Neuronal stem cell (in vitro differentiated cells): ENCODE data around the gene KDM7A.

Experiments
- DNase-seq: peaks from one replicate; pipeline ENCODE4 v3.0.0-alpha.2; 2013; ENCODE audit warnings: low spot score
- H2AFZ ChIP-seq: one replicate; pipeline ENCODE4 v1.6.1; 2013; ENCODE audit warnings: mild to moderate bottlenecking, low read length, inconsistent platforms
- H2AK5ac ChIP-seq: 2 replicates; pipeline ENCODE4 v1.6.1; 2013; ENCODE audit warnings: low read depth, mild to moderate bottlenecking, inconsistent platforms, low read length, moderate library complexity, mixed read lengths
- H2BK120ac ChIP-seq: 2 replicates; pipeline ENCODE4 v1.6.1; 2013; ENCODE audit warnings: low read depth, mild to moderate bottlenecking, inconsistent platforms, low read length, moderate library complexity, mixed read lengths
- H2BK12ac ChIP-seq: one replicate; pipeline ENCODE4 v1.6.1; 2013; ENCODE audit warnings: low read length, inconsistent platforms
- H2BK15ac ChIP-seq: 2 replicates; pipeline ENCODE4 v1.6.1; 2013; ENCODE audit warnings: mild to moderate bottlenecking, low read length, inconsistent platforms, mixed read lengths
- H2BK5ac ChIP-seq: one replicate; pipeline ENCODE4 v1.6.1; 2013; ENCODE audit warnings: inconsistent platforms, mild to moderate bottlenecking, low read length, moderate library complexity
- H3K14ac ChIP-seq: one replicate; pipeline ENCODE4 v1.6.1; 2013; ENCODE audit warnings: low read length, inconsistent platforms
- H3K18ac ChIP-seq: 2 replicates; pipeline ENCODE4 v1.6.1; 2013; ENCODE audit warnings: low read length, inconsistent platforms
- H3K23ac ChIP-seq: 2 replicates; pipeline ENCODE4 v1.6.1; 2013; ENCODE audit warnings: low read depth, mild to moderate bottlenecking, mixed read lengths, low read length, inconsistent platforms; ENCODE audit not compliant: poor library complexity
- H3K27ac ChIP-seq: replicated peaks from 3 replicates; pipeline ENCODE4 v1.5.1; 2013; ENCODE audit warnings: low read length, inconsistent platforms
- H3K27me3 ChIP-seq, 3 experiments: 2 replicates each; pipeline ENCODE4 v1.6.1; 2013; ENCODE audit warnings: low read length in 3 of 3, mild to moderate bottlenecking in 2 of 3, inconsistent platforms in 1 of 3, low read depth in 1 of 3, mixed read lengths in 1 of 3, moderate library complexity in 1 of 3; ENCODE audit not compliant: control insufficient read depth in 3 of 3, insufficient read depth in 3 of 3
- H3K36me3 ChIP-seq, 2 donors: replicated peaks in 1 of 2; 2 replicates each; pipeline ENCODE4 v1.6.1; 2013; ENCODE audit warnings: low read length in 2 of 2; ENCODE audit not compliant: control insufficient read depth in 2 of 2, insufficient read depth in 2 of 2
- H3K4ac ChIP-seq: 2 replicates; pipeline ENCODE4 v1.6.1; 2013; ENCODE audit warnings: inconsistent platforms, mild to moderate bottlenecking, low read length, moderate library complexity
- H3K4me1 ChIP-seq, 2 donors: 1 replicate in 1 of 2; 2 replicates in 1 of 2; pipeline ENCODE4 v1.6.1; 2013; ENCODE audit warnings: low read length in 2 of 2, low read depth in 1 of 2; ENCODE audit not compliant: control insufficient read depth in 2 of 2, insufficient read depth in 1 of 2
- H3K4me2 ChIP-seq: one replicate; pipeline ENCODE4 v1.6.1; 2013; ENCODE audit warnings: mild to moderate bottlenecking, low read length, inconsistent platforms; ENCODE audit not compliant: insufficient read depth, poor library complexity, severe bottlenecking
- H3K4me3 ChIP-seq, 2 donors: 2 replicates each; pipeline ENCODE4 v1.5.1; 2013; ENCODE audit warnings: low read length in 2 of 2, mild to moderate bottlenecking in 2 of 2, inconsistent platforms in 1 of 2, moderate library complexity in 1 of 2
- H3K79me1 ChIP-seq: one replicate; pipeline ENCODE4 v1.6.1; 2013; ENCODE audit warnings: low read depth, mild to moderate bottlenecking, inconsistent platforms, low read length, moderate library complexity
- H3K9ac ChIP-seq: one replicate; pipeline ENCODE4 v1.6.1; 2013; ENCODE audit warnings: mild to moderate bottlenecking, low read depth, low read length, inconsistent platforms; ENCODE audit not compliant: poor library complexity
- H3K9me3 ChIP-seq, 2 donors: replicated peaks in 1 of 2; 2 replicates each; pipeline versions ENCODE3 to v1.6.1; 2013; ENCODE audit warnings: low read length in 2 of 2, mild to moderate bottlenecking in 2 of 2, inconsistent platforms in 1 of 2, low read depth in 1 of 2, mixed read lengths in 1 of 2, moderate library complexity in 1 of 2; ENCODE audit not compliant: control insufficient read depth in 2 of 2, insufficient read depth in 1 of 2
- H4K8ac ChIP-seq: one replicate; pipeline ENCODE4 v1.6.1; 2013; ENCODE audit warnings: low read depth, mild to moderate bottlenecking, inconsistent platforms, low read length, moderate library complexity
- H4K91ac ChIP-seq: one replicate; pipeline ENCODE4 v1.6.1; 2013; ENCODE audit warnings: low read length, low read depth, mild to moderate bottlenecking, inconsistent platforms; ENCODE audit not compliant: poor library complexity
- WGBS, 2 donors: extraction: QIAGEN DNeasy Blood & Tissue Kit; methylation state at CpG; one replicate each; pipeline ENCODE4 v1.1.7; 2013; ENCODE audit warnings: missing lambda C conversion rate in 2 of 2, mixed read lengths in 1 of 2; ENCODE audit not compliant: insufficient read length in 2 of 2, insufficient replicate concordance in 1 of 2; ENCODE audit errors: extremely low coverage in 2 of 2; 5-methylcytosine and 5-hydroxymethylcytosine counted together

The KDM7A gene

DNA sequence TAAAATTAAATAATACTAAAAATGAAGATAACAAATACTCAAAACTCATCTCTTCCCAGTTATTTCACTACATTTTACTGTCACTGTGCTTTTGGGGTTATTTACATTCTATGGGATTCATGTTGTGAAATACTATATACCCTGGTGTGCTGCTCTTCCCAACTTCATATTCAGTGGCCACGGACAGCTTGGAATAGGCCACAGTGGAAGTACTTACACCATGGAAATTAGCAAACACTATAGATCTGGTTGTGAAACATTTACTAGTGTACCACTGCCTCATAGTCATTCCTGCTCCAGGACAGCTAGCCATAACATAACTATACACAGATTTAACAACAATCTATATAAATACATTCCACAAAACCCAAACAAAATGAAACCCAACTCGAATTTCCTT lies 21.2 kb upstream of the KDM7A start:
- peaks cover 0 to 2% of the 10 kb centered on the region in 2 donors for H3K9me3 ChIP-seq
- no peak for DNase-seq
- H4K8ac ChIP-seq = no peak overlapping the region
- 100% methylated on average over 1 of the region's 2 CpGs; no CpG with 5 or more reads in 1 of the 2 donors for WGBS, 2 donors
- H2BK15ac ChIP-seq = no peak overlapping the region
- no peak overlapping the region for H3K27ac ChIP-seq
- H4K91ac ChIP-seq = no peak overlapping the region
- no peak overlapping the region for H3K18ac ChIP-seq
- no peak overlapping the region for H3K23ac ChIP-seq
- H3K4me1 ChIP-seq = no peaks in the 10 kb centered on the region
- H3K27me3 ChIP-seq = peaks cover 0 to 23% (median 0%) of the 10 kb centered on the region in 3 experiments
- H3K4me3 ChIP-seq = no peak overlapping the region
- H2AK5ac ChIP-seq = no peak overlapping the region
- H3K9ac ChIP-seq = no peak overlapping the region
- no peak overlapping the region for H2BK12ac ChIP-seq
- H3K36me3 ChIP-seq = no peaks in the 10 kb centered on the region
- no peak overlapping the region for H2AFZ ChIP-seq
- no peak overlapping the region for H3K14ac ChIP-seq
- no peak overlapping the region for H3K4me2 ChIP-seq
- no peak overlapping the region for H2BK5ac ChIP-seq
- no peaks in the 10 kb centered on the region for H3K79me1 ChIP-seq
- no peak overlapping the region for H2BK120ac ChIP-seq
- H3K4ac ChIP-seq = no peak overlapping the region

GRCh38 chr7:140197218-140197890 lies 20.6 kb upstream of the KDM7A start:
- H3K79me1 ChIP-seq = no peaks in the 10 kb centered on the region
- H3K27ac ChIP-seq = no peak overlapping the region
- no peak overlapping the region for H3K18ac ChIP-seq
- no peak overlapping the region for H4K91ac ChIP-seq
- H3K14ac ChIP-seq = no peak overlapping the region
- no CpG with 5 or more reads among the region's 9 CpGs for WGBS, 2 donors
- H2BK12ac ChIP-seq = no peak overlapping the region
- no peak overlapping the region for H2AK5ac ChIP-seq
- no peak overlapping the region for H2BK15ac ChIP-seq
- H3K9me3 ChIP-seq = peaks cover 0 to 2% of the 10 kb centered on the region in 2 donors
- H3K4me1 ChIP-seq = no peaks in the 10 kb centered on the region
- no peaks in the 10 kb centered on the region for H3K36me3 ChIP-seq
- H3K4me3 ChIP-seq = no peak overlapping the region
- H2BK120ac ChIP-seq = no peak overlapping the region
- H3K27me3 ChIP-seq = peaks cover 0 to 21% (median 0%) of the 10 kb centered on the region in 3 experiments
- no peak overlapping the region for H3K9ac ChIP-seq
- H2BK5ac ChIP-seq = no peak overlapping the region
- H2AFZ ChIP-seq = no peak overlapping the region
- H3K23ac ChIP-seq = no peak overlapping the region
- no peak for DNase-seq
- H3K4me2 ChIP-seq = no peak overlapping the region
- H4K8ac ChIP-seq = no peak overlapping the region
- H3K4ac ChIP-seq = no peak overlapping the region

- WGBS, 2 donors = no CpG with 5 or more reads among the region's 10 CpGs
- no peak overlapping the region for H2AFZ ChIP-seq
- H3K4ac ChIP-seq = no peak overlapping the region
- H3K4me2 ChIP-seq = no peak overlapping the region
- no peak for DNase-seq
- H3K23ac ChIP-seq = no peak overlapping the region
- no peak overlapping the region for H2BK5ac ChIP-seq
- no peak overlapping the region for H3K18ac ChIP-seq
- H3K14ac ChIP-seq = no peak overlapping the region
- H3K4me3 ChIP-seq = no peak overlapping the region
- H2BK120ac ChIP-seq = no peak overlapping the region
- no peak overlapping the region for H2BK12ac ChIP-seq
- H2AK5ac ChIP-seq = no peak overlapping the region
- H3K27ac ChIP-seq = no peak overlapping the region
- H3K79me1 ChIP-seq = no peaks in the 10 kb centered on the region
- H3K9me3 ChIP-seq = peaks cover 0 to 2% of the 10 kb centered on the region in 2 donors
- H4K91ac ChIP-seq = no peak overlapping the region
- no peak overlapping the region for H4K8ac ChIP-seq
- H2BK15ac ChIP-seq = no peak overlapping the region
- no peaks in the 10 kb centered on the region for H3K4me1 ChIP-seq
- no peaks in the 10 kb centered on the region for H3K36me3 ChIP-seq
- H3K9ac ChIP-seq = no peak overlapping the region
- H3K27me3 ChIP-seq = peaks cover 0 to 13% (median 0%) of the 10 kb centered on the region in 3 experiments
Observed at GRCh38 chr7:140196361-140197217, 19.8 kb upstream of the KDM7A start.

- Histone ChIP-seq H3K27ac (no peak overlapping the region), H2AFZ (no peak overlapping the region), H2AK5ac (no peak overlapping the region), H4K91ac (no peak overlapping the region), H3K4ac (no peak overlapping the region), H3K27me3 (peaks cover 0 to 7% (median 0%) of the 10 kb centered on the region in 3 experiments), H2BK12ac (no peak overlapping the region), H2BK120ac (no peak overlapping the region), H3K4me3 (no peak overlapping the region), H3K4me2 (no peak overlapping the region), H3K79me1 (no peaks in the 10 kb centered on the region), H3K9me3 (peaks cover 0 to 2% of the 10 kb centered on the region in 2 donors), H4K8ac (no peak overlapping the region), H3K9ac (no peak overlapping the region), H2BK5ac (no peak overlapping the region), H3K18ac (no peak overlapping the region), H3K4me1 (no peaks in the 10 kb centered on the region), H3K36me3 (no peaks in the 10 kb centered on the region), H3K23ac (no peak overlapping the region), H2BK15ac (no peak overlapping the region), H3K14ac (no peak overlapping the region)
- DNase-seq = no peak
- WGBS, 2 donors = no CpG with 5 or more reads among the region's 1 CpG
Observed at GRCh38 chr7:140195859-140196258, 19.1 kb upstream of the KDM7A start.
